MM.1S (cell line): ENCODE data around the gene USP6NL.

Experiments used
- CTCF ChIP-seq: fragments of 300-600 bp; sonication (generic); IDR thresholded peaks from 2 replicates; pipeline ENCODE4 v1.5.1; 2016; ENCODE audit warnings: antibody characterized with exemption, low read length, mixed read lengths
- EZH2phosphoT487 ChIP-seq: fragments of 300-600 bp; sonication (generic); IDR thresholded peaks from 2 replicates; pipeline ENCODE4 v1.6.1; 2018; ENCODE audit warnings: antibody characterized with exemption, low read length

- TF ChIP-seq CTCF = no peak
- TF ChIP-seq EZH2phosphoT487 = no peak
These were observed 138.2 kb downstream of the USP6NL start for GRCh38 chr10:11473128-11473760.
